OCI-LY1 (cell line): ENCODE data around the gene TRIO.

ENCODE experiments used
- EZH2 ChIP-seq: fragments of 200-600 bp; sonication (generic), shearing (Covaris generic); IDR thresholded peaks from 2 replicates; pipeline ENCODE4 v1.8.0; 2017; ENCODE audit warnings: borderline replicate concordance, mixed run types, mild to moderate bottlenecking, antibody characterized with exemption, low read length, moderate library complexity, mixed read lengths
- TF ChIP-seq, protein P1 (sequence below): fragments of 200-600 bp; sonication (generic), shearing (Covaris generic); IDR thresholded peaks from 2 replicates; pipeline ENCODE4 v1.5.1; 2017; ENCODE audit warnings: mild to moderate bottlenecking, antibody characterized with exemption, low read length, moderate library complexity, mixed read lengths

DNA sequence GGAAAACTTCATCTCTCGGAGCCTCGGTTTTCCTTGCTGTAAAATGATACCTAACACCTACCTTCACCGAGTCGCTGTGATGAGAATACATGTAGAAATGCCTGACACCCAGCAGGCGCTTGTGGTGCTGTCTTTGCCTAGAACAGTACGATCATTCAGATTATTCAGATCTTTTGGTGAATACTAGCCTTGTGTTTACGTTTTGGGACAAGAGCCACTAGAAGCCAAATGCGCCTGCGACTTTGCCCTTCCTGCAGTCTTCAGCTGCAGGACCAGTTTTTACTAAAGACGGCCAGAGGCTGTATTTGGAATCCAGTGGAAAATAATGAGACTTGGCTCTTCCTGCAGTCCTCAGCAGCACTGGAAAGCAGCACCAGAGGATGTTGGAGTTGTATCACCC, 189.6 kb downstream of the TRIO start:
- TF ChIP-seq, protein P1, sequence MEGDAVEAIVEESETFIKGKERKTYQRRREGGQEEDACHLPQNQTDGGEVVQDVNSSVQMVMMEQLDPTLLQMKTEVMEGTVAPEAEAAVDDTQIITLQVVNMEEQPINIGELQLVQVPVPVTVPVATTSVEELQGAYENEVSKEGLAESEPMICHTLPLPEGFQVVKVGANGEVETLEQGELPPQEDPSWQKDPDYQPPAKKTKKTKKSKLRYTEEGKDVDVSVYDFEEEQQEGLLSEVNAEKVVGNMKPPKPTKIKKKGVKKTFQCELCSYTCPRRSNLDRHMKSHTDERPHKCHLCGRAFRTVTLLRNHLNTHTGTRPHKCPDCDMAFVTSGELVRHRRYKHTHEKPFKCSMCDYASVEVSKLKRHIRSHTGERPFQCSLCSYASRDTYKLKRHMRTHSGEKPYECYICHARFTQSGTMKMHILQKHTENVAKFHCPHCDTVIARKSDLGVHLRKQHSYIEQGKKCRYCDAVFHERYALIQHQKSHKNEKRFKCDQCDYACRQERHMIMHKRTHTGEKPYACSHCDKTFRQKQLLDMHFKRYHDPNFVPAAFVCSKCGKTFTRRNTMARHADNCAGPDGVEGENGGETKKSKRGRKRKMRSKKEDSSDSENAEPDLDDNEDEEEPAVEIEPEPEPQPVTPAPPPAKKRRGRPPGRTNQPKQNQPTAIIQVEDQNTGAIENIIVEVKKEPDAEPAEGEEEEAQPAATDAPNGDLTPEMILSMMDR = no peak
- no peak for TF ChIP-seq EZH2
